Neutrophil (primary cell): ENCODE data around the gene MSANTD2.

ENCODE experiments used
- H3K27ac ChIP-seq: fragments of 200-600 bp; sonication (generic); 2 replicates; pipeline ENCODE4 v1.5.1; 2016; ENCODE audit warnings: mild to moderate bottlenecking, moderate library complexity
- H3K27me3 ChIP-seq: fragments of 200-600 bp; sonication (generic); 2 replicates; pipeline ENCODE4 v1.6.0; 2016; ENCODE audit warnings: mild to moderate bottlenecking
- H3K36me3 ChIP-seq: fragments of 200-600 bp; sonication (generic); 2 replicates; pipeline ENCODE4 v1.5.1; 2017
- H3K4me1 ChIP-seq, 2 experiments: fragments of 200-600 bp in 1 of 2; sonication (generic) in 1 of 2; 1 replicate in 1 of 2; 2 replicates in 1 of 2; pipeline versions ENCODE4 v1.5.1 to v1.6.1; 2013 to 2016; ENCODE audit warnings: low read depth in 1 of 2, low read length in 1 of 2, mild to moderate bottlenecking in 1 of 2, moderate library complexity in 1 of 2; ENCODE audit not compliant: control insufficient read depth in 1 of 2, insufficient read depth in 1 of 2
- H3K4me3 ChIP-seq, 2 experiments: fragments of 200-600 bp in 1 of 2; sonication (generic) in 1 of 2; 1 replicate in 1 of 2; 2 replicates in 1 of 2; pipeline ENCODE4 v1.5.1; 2013 to 2016; ENCODE audit warnings: low read depth in 1 of 2, low read length in 1 of 2, mild to moderate bottlenecking in 1 of 2, moderate library complexity in 1 of 2
- H3K9me3 ChIP-seq: fragments of 200-600 bp; sonication (generic); 2 replicates; pipeline ENCODE4 v1.5.1; 2016
- TF ChIP-seq, protein P1 (sequence below): fragments of 200-600 bp; sonication (generic); IDR thresholded peaks from 2 replicates; pipeline ENCODE4 v1.5.1; 2016; ENCODE audit warnings: antibody characterized with exemption

MSANTD2 gene

DNA sequence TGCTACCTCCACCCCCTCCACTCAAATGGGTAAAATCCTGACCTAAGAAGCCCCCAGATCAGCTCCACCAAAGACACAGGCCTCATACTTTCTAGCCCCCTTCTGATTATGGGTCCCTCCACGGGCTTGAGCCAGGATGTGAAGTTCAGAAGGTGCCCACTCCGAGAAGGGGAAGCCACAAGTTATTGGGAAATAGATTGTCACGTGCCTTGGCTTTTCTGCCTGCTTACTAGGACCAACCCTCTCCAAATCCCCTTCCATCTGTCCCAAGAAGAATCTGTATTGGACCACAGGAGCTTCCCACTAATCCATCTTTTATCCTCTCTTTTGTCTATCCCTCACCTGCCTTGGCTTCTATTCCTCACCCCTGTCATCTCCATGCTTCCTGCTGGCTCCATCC lies 63.5 kb downstream of the MSANTD2 start:
- H3K4me3 ChIP-seq = no peak overlapping the region
- H3K27me3 ChIP-seq = peaks cover 40% of the 10 kb centered on the region
- TF ChIP-seq, protein P1, sequence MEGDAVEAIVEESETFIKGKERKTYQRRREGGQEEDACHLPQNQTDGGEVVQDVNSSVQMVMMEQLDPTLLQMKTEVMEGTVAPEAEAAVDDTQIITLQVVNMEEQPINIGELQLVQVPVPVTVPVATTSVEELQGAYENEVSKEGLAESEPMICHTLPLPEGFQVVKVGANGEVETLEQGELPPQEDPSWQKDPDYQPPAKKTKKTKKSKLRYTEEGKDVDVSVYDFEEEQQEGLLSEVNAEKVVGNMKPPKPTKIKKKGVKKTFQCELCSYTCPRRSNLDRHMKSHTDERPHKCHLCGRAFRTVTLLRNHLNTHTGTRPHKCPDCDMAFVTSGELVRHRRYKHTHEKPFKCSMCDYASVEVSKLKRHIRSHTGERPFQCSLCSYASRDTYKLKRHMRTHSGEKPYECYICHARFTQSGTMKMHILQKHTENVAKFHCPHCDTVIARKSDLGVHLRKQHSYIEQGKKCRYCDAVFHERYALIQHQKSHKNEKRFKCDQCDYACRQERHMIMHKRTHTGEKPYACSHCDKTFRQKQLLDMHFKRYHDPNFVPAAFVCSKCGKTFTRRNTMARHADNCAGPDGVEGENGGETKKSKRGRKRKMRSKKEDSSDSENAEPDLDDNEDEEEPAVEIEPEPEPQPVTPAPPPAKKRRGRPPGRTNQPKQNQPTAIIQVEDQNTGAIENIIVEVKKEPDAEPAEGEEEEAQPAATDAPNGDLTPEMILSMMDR = no peak
- H3K36me3 ChIP-seq = no peaks in the 10 kb centered on the region
- no peak overlapping the region for H3K27ac ChIP-seq
- no peaks in the 10 kb centered on the region for H3K9me3 ChIP-seq
- peaks cover 19 to 24% of the 10 kb centered on the region in 2 experiments for H3K4me1 ChIP-seq

DNA sequence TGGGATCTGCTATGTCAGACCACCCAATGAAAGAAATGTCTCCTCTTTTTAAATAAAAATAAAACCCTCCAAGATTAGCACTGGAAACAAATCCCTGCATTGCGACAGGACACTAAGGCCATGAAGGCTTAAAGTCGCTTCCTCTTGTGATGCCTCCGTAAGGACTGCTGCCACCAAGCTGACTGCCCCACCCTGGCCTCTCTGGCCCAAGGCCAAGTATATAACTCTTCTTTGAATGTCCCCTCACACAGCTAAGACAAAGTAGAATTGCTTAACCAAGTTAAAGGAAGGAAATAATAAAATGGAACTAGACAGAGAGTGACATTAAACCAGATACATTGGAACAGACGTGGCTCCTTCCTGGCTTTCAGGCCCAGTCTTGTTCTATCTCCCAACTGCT lies 68.0 kb downstream of the MSANTD2 start:
- Histone ChIP-seq H3K4me3 (no peak overlapping the region), H3K9me3 (no peaks in the 10 kb centered on the region), H3K27me3 (no peaks in the 10 kb centered on the region), H3K4me1 (peaks cover 5 to 13% of the 10 kb centered on the region in 2 experiments), H3K27ac (no peak overlapping the region), H3K36me3 (no peaks in the 10 kb centered on the region)
- TF ChIP-seq, protein P1 = no peak

DNA sequence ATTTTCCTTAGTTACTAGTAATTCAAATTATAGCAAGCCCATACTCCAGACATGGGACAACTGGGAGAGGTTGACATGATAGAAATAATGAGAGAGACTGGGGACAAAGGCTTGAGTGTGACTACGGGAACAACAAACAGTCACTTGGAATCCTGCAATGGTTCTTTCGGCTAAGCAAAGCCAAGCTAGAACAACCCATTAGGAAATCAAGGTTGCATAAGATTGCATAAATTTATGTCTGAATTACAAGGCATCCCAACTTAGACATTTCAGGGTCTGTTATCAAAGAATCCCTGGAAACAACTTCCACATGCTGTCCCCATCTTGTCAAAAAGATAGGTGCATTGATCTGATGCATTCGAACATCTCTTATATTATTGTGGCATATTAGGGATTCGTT lies 70.6 kb downstream of the MSANTD2 start:
- peaks cover 0 to 4% of the 10 kb centered on the region in 2 experiments for H3K4me1 ChIP-seq
- no peaks in the 10 kb centered on the region for H3K36me3 ChIP-seq
- peaks cover 13% of the 10 kb centered on the region for H3K27me3 ChIP-seq
- TF ChIP-seq, protein P1 = no peak
- H3K27ac ChIP-seq = no peak overlapping the region
- H3K9me3 ChIP-seq = no peaks in the 10 kb centered on the region
- no peak overlapping the region for H3K4me3 ChIP-seq

DNA sequence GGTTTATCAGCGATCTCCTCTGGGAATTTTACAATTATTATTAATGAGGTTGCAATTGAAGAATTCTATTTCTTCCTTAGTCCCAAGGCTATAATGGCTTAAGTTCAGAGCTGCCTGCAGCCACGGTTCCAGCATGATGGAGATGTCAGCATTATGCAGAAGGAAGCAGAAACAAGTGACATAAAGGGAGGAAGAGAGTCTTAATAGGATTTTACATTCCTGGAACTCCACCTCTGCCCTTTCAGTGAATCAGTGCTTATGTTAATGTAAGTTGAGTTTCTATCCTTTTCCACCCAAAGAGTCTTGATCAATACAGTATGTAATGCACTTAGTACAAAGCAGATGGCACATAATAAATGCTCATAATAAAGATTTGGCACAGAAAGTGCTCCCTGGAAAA lies 72.1 kb downstream of the MSANTD2 start:
- Histone ChIP-seq H3K4me1 (peaks cover 0 to 4% of the 10 kb centered on the region in 2 experiments), H3K4me3 (no peak overlapping the region), H3K27ac (no peak overlapping the region), H3K9me3 (no peaks in the 10 kb centered on the region), H3K36me3 (no peaks in the 10 kb centered on the region), H3K27me3 (peaks cover 27% of the 10 kb centered on the region)
- TF ChIP-seq, protein P1 = no peak

DNA sequence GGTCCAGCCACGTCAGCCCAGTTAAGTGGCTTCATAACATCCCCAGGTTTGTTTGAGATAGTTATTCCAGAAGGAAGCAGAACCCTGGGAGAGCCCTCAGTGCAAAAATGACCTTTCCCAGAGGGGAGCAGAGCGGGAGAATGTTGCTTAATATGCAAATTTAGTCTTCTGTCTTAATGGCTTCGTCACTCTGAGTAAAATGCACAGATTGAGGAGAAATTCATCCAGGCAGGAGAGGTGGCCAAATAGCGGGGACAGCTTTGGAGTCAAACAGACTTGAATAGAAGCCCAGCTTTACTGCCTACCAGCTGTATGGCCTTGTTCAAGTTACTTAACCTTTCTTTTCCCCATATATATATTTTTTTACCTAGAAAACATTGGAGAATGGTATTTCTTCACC lies 72.7 kb downstream of the MSANTD2 start:
- Histone ChIP-seq H3K4me3 (no peak overlapping the region), H3K9me3 (no peaks in the 10 kb centered on the region), H3K27me3 (peaks cover 34% of the 10 kb centered on the region), H3K4me1 (peaks cover 0 to 4% of the 10 kb centered on the region in 2 experiments), H3K27ac (no peak overlapping the region), H3K36me3 (no peaks in the 10 kb centered on the region)
- TF ChIP-seq, protein P1 = no peak

DNA sequence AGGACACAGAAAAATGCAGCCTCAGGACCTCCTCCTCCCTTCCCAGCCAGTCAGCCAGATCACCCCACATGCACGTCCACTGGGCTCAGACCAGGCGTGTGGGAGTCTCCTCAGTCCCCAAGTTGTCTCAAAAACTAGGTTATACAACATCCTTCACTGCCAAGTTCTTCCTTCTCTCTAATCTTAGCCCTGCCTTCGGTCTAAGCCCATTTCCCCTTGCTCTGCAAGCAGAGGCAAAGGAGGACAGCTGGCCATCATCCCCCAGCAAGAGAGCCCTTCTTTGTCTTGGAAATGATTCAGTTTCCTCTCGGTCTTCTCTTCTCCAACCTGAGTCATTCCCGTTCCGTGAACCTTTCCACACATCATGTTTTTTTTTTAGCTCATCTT lies 74.5 kb downstream of the MSANTD2 start:
- Histone ChIP-seq H3K27ac (no peak overlapping the region), H3K27me3 (peaks cover 50% of the 10 kb centered on the region), H3K4me1 (peaks cover 0 to 4% of the 10 kb centered on the region in 2 experiments), H3K36me3 (no peaks in the 10 kb centered on the region), H3K4me3 (no peak overlapping the region), H3K9me3 (no peaks in the 10 kb centered on the region)
- TF ChIP-seq, protein P1 = no peak
